H1 (cell line): Measurements from ENCODE around the gene IGFBP6. TPM values are rescaled to one million over a fixed set of nuclear protein-coding genes. Genes with fewer than 3 reads are reported as not detected.

Source experiments
- ASH2L ChIP-seq: fragments of 200-600, 300-600 bp; sonication (generic); IDR thresholded peaks from one replicate; pipeline ENCODE4 v1.7.1; 2017; ENCODE audit warnings: low read length
- GTF2F1 ChIP-seq: IDR thresholded peaks from 2 replicates; pipeline ENCODE4 v1.6.1; 2012; ENCODE audit warnings: low read depth, low read length, improper control_type of control experiment, borderline replicate concordance
- KDM1A ChIP-seq: fragments of 200-600, 300-600 bp; sonication (generic); IDR thresholded peaks from 2 replicates; pipeline ENCODE4 v1.7.1; 2016; ENCODE audit warnings: mild to moderate bottlenecking, low read length, borderline replicate concordance
- RNF2 ChIP-seq: fragments of 200-900, 300-1000 bp; sonication (generic); IDR thresholded peaks from 2 replicates; pipeline ENCODE4 v1.7.1; 2016; ENCODE audit warnings: borderline replicate concordance, low read depth, mild to moderate bottlenecking, antibody characterized with exemption, low read length; ENCODE audit not compliant: poor library complexity, severe bottlenecking; ENCODE audit errors: missing control alignments
- TEAD4 ChIP-seq: IDR thresholded peaks from 2 replicates; pipeline ENCODE4 v1.6.1; 2012; ENCODE audit warnings: low read depth, low read length, inconsistent platforms, mixed read lengths
- polyA plus RNA-seq, 7 experiments: library from polyadenylated mRNA; depleted of rRNA in 3 of 7; stranded (reverse) in 5 of 7; unstranded in 2 of 7; fragments of >200 nt in 5 of 7; fragments of 200-250 nt in 2 of 7; gene quantifications; 1 replicate in 5 of 7; 2 replicates in 1 of 7; 4 replicates in 1 of 7; pipeline versions ENCODE4 v1.2.1 to v1.2.3, GENCODE V29; 2011 to 2013; ENCODE audit warnings: missing spikeins in 2 of 7, mixed read lengths in 2 of 7
- total RNA-seq: library from RNA; stranded (reverse); fragmentation: NEBNext Ultra II Directional; extraction: Animal tissue kit (Norgen Biotek cat#: 25700); gene quantifications from 2 replicates; pipeline ENCODE4 v1.2.1, GENCODE V29; 2021

IGFBP6 gene
- total and polyA plus RNA-seq, 2 of the 8 experiments (the other 6 are each of a cell fraction or from before 2014, with no cell fraction given) = 13.7 to 14.7 TPM

DNA sequence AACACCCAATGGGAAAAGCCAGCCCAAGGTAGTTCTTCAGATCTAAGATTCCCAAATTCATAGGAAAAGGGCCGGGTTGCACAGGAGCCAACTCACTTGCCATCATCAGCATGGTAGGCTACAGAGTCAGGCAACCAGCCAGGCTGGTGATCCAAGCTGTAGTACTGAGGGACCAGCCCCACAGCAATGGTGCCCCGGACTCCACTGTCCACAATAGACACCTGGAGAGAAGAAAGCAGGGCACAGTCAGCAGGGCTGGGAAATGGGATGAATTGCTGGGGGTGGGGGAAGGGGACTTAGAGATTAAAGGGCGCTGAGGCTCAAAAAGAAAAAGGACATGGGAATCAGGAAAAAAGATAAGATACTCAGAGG lies 22.5 kb upstream of the IGFBP6 start (continued):
- TF ChIP-seq ASH2L (no peak), TEAD4 (no peak), GTF2F1 (no peak), KDM1A (no peak), RNF2 (no peak)
